Vagina (tissue), 2 donors: ENCODE results near the gene SLC19A2. TPM values are rescaled to one million over a fixed set of nuclear protein-coding genes. Genes with fewer than 3 reads are reported as not detected.

Experiments
- DNase-seq, 2 donors: peaks; one replicate each; pipeline ENCODE4 v3.0.0-alpha.2; 2017; ENCODE audit errors: extremely low spot score in 2 of 2
- H3K27ac ChIP-seq: fragments of 200-600 bp; sonication (generic); one replicate; pipeline ENCODE4 v1.5.1; 2019
- H3K27me3 ChIP-seq: fragments of 200-600 bp; sonication (generic); one replicate; pipeline ENCODE4 v1.5.1; 2019
- H3K36me3 ChIP-seq, 2 donors: fragments of 200-600 bp; sonication (generic); one replicate each; pipeline ENCODE4 v1.5.1; 2017 to 2019
- H3K4me1 ChIP-seq: fragments of 200-600 bp; sonication (generic); one replicate; pipeline ENCODE4 v1.5.1; 2019
- H3K4me3 ChIP-seq, 2 donors: fragments of 200-600 bp; sonication (generic); 1 replicate in 1 of 2; 2 replicates in 1 of 2; pipeline ENCODE4 v1.5.1; 2016 to 2019
- H3K9me3 ChIP-seq: fragments of 200-600 bp; sonication (generic); one replicate; pipeline ENCODE4 v1.5.1; 2019
- POLR2A ChIP-seq, 2 donors: fragments of 450-650 bp; IDR thresholded peaks; one replicate each; pipeline ENCODE4 v1.6.1; 2017; ENCODE audit warnings: antibody characterized with exemption in 2 of 2, mild to moderate bottlenecking in 2 of 2, moderate library complexity in 2 of 2
- POLR2AphosphoS5 ChIP-seq, 2 donors: sonication (generic); formaldehyde crosslinking; IDR thresholded peaks; one replicate each; pipeline ENCODE4 v1.9.0; 2017; ENCODE audit warnings: antibody characterized with exemption in 2 of 2, mild to moderate bottlenecking in 2 of 2, low read depth in 1 of 2; ENCODE audit not compliant: insufficient read depth in 1 of 2
- intact Hi-C: fragments of 100-400 bp; cut with DNase I; formaldehyde crosslinking; loops from one replicate; pipeline ENCODE4 v1.15.1; 2023
- total RNA-seq: library from RNA; depleted of rRNA; stranded (reverse); fragments of >200 nt; gene quantifications from one replicate; pipeline ENCODE4 v1.2.3, GENCODE V29; 2016
- TF ChIP-seq, protein P1 (sequence below), 3 experiments: fragments of 450-650 bp in 2 of 3; fragments of 200-600 bp in 1 of 3; sonication (generic) in 1 of 3; IDR thresholded peaks; one replicate each; pipeline ENCODE4 v1.5.1; 2017 to 2019; ENCODE audit warnings: antibody characterized with exemption in 3 of 3, mild to moderate bottlenecking in 2 of 3, moderate library complexity in 2 of 3

The SLC19A2 gene
- total RNA-seq, 1 donor from 2014 or later = 21.1 TPM

DNA sequence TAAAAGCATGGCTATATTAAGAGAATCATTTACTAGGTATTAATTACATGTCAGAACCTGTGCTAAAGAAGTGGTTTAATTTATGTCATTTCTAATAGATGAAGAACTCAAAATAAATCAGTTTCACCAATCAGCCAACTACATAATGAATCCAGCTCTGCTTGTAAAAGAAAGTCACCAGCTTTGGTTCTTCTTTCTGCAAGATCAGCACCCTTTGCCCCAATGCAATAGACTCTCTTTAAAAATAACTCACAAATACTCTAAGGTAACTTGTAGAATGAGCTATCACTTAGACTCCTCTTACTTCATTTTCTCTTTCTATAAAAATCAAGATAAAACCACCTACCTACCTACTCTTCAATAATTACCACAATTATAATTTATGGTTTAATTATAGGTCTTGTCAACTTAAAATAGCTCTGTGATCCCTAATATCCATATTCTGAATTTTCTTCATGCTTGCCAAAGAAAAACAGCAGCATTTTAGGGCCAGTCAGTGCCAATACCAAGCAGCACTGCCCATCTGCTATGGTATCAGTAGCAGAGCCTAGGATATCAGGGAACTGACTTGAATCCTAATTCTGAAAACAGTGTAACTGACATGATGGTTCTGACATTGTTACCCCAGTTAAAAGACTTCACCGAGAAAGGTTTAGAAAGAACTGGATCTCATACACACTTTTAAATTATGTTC is 11.3 kb downstream of the SLC19A2 start:
- H3K27ac ChIP-seq = no peak overlapping the region
- peaks cover 7% of the 10 kb centered on the region for H3K4me1 ChIP-seq
- no peaks in the 10 kb centered on the region for H3K9me3 ChIP-seq
- no peak overlapping the region for H3K4me3 ChIP-seq
- intact Hi-C loops = no loop called here
- H3K27me3 ChIP-seq = no peaks in the 10 kb centered on the region
- peaks cover 0 to 7% of the 10 kb centered on the region in 2 donors for H3K36me3 ChIP-seq
- no peak for DNase-seq
- TF ChIP-seq, protein P1, sequence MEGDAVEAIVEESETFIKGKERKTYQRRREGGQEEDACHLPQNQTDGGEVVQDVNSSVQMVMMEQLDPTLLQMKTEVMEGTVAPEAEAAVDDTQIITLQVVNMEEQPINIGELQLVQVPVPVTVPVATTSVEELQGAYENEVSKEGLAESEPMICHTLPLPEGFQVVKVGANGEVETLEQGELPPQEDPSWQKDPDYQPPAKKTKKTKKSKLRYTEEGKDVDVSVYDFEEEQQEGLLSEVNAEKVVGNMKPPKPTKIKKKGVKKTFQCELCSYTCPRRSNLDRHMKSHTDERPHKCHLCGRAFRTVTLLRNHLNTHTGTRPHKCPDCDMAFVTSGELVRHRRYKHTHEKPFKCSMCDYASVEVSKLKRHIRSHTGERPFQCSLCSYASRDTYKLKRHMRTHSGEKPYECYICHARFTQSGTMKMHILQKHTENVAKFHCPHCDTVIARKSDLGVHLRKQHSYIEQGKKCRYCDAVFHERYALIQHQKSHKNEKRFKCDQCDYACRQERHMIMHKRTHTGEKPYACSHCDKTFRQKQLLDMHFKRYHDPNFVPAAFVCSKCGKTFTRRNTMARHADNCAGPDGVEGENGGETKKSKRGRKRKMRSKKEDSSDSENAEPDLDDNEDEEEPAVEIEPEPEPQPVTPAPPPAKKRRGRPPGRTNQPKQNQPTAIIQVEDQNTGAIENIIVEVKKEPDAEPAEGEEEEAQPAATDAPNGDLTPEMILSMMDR (IDR thresholded peaks at IDR 0.05) = no peak
- no peak for TF ChIP-seq POLR2AphosphoS5 (IDR thresholded peaks at IDR 0.05; ENCODE audit: insufficient read depth in 1 of 2, low read depth in 1 of 2)
- no peak for TF ChIP-seq POLR2A (IDR thresholded peaks at IDR 0.05)

DNA sequence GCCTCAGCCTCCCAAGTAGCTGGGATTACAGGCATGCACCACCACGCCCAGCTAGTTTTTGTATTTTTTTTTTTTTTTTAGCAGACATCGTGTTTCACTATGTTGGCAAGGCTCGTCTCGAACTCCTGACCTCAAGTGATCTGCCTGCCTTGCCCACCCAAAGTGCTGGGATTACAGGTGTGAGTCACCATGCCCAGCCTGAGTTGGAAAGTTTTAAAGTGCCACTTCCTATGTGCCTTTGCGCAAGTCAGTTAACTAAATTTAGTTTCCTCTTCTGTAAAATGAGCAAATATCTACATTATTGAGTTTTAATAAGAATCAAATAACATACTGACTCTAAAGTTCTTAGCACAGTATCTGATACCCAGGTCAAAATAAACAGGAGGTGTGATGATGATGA is 12.4 kb downstream of the SLC19A2 start:
- TF ChIP-seq POLR2A (IDR thresholded peaks at IDR 0.05) (no peak), POLR2AphosphoS5 (IDR thresholded peaks at IDR 0.05; ENCODE audit: insufficient read depth in 1 of 2, low read depth in 1 of 2) (no peak)
- TF ChIP-seq, protein P1 (IDR thresholded peaks at IDR 0.05) = no peak
- Histone ChIP-seq H3K27ac (no peak overlapping the region), H3K4me1 (peaks cover 7% of the 10 kb centered on the region), H3K27me3 (no peaks in the 10 kb centered on the region), H3K4me3 (no peak overlapping the region), H3K36me3 (peaks cover 0 to 7% of the 10 kb centered on the region in 2 donors), H3K9me3 (no peaks in the 10 kb centered on the region)
- no peak for DNase-seq
- intact Hi-C loops = no loop called here

DNA sequence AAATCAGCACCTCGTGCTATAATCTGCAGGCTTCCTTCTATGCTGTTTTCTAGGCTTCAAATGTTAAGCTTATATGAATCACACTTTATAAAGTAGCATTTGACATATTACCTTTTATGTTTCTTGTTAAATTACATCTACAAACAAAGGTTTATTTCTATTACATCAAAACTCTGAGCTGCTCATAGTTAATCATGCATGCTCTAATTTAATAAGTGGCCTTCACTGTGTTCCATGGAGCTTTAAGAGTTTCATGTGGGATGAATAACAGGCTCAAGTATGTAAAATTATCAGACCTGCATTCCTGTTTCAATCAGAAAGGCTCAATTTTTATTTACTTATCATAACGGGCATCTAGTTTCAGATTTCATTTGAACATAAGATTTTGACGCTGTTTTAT is 13.0 kb downstream of the SLC19A2 start:
- Histone ChIP-seq H3K9me3 (no peaks in the 10 kb centered on the region), H3K36me3 (peaks cover 0 to 7% of the 10 kb centered on the region in 2 donors), H3K27ac (no peak overlapping the region), H3K27me3 (no peaks in the 10 kb centered on the region), H3K4me3 (no peak overlapping the region), H3K4me1 (peaks cover 7% of the 10 kb centered on the region)
- TF ChIP-seq, protein P1 (IDR thresholded peaks at IDR 0.05) = no peak
- no peak for TF ChIP-seq POLR2AphosphoS5 (IDR thresholded peaks at IDR 0.05; ENCODE audit: insufficient read depth in 1 of 2, low read depth in 1 of 2)
- no peak for TF ChIP-seq POLR2A (IDR thresholded peaks at IDR 0.05)
- intact Hi-C loops = no loop called here
- no peak for DNase-seq

DNA sequence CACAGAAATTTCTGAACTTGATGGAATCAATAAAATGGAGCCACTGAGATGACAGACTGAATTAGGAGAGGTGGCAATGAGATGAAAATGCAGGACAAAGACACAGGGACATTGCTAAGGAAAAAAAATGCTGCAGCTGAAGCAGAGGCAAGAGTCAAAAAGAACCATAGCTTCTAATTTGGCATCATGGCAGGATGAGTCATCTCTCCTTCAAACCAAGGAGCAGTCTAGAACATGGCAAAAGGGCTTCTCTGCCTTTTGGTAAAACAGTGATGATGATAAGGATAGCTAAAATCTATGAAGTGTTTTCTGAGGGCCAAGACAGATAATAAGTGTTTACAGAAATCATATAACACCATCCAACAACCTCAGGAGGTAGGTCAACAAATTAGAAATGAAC is 16.8 kb downstream of the SLC19A2 start:
- Histone ChIP-seq H3K9me3 (no peaks in the 10 kb centered on the region), H3K27ac (no peak overlapping the region), H3K4me1 (no peaks in the 10 kb centered on the region), H3K27me3 (no peaks in the 10 kb centered on the region), H3K4me3 (no peak overlapping the region), H3K36me3 (no peaks in the 10 kb centered on the region)
- intact Hi-C loops = loop anchor here (5.0 kb wide), 1 partner anchor 73 kb away; no protein-coding TSS in a partner anchor
- no peak for TF ChIP-seq POLR2AphosphoS5 (IDR thresholded peaks at IDR 0.05; ENCODE audit: insufficient read depth in 1 of 2, low read depth in 1 of 2)
- TF ChIP-seq, protein P1 (IDR thresholded peaks at IDR 0.05) = no peak
- no peak for TF ChIP-seq POLR2A (IDR thresholded peaks at IDR 0.05)
- no peak for DNase-seq
